B cell (primary cell): Measurements from ENCODE around the gene CREG1.

Experiments used
- EZH2 ChIP-seq: IDR thresholded peaks from 2 replicates; pipeline ENCODE4 v1.6.1; 2012; ENCODE audit warnings: borderline replicate concordance, low read depth, mild to moderate bottlenecking, moderate library complexity, low read length; ENCODE audit not compliant: insufficient read depth, poor library complexity, severe bottlenecking
- TF ChIP-seq, protein P1 (sequence below): fragments of 200-600 bp; IDR thresholded peaks from one replicate; pipeline ENCODE4 v1.8.0; 2022; ENCODE audit warnings: antibody characterized with exemption, mild to moderate bottlenecking

DNA sequence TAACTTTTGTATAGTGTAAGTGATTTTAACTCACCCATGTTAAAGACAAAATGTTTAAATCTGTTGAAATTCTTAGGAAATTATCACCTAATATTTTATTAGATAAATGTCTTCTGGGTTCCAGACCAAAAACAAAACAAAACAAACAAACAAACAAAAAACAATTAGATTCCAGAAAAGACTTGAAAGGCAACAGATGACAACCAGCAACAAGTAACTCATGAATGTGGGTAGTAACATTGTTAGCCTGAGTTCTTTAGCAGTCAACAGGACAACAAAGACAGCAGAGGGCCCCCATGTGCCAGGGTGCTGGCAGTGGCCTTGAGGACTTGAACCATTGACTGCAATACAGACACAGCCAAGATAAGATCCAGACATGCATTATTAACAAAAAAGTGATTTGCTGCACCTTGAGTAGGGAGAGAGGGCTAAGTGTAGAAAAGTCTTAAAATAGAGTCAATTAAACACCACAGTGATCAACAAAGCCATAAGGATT is 32.8 kb downstream of the CREG1 start:
- TF ChIP-seq, protein P1, sequence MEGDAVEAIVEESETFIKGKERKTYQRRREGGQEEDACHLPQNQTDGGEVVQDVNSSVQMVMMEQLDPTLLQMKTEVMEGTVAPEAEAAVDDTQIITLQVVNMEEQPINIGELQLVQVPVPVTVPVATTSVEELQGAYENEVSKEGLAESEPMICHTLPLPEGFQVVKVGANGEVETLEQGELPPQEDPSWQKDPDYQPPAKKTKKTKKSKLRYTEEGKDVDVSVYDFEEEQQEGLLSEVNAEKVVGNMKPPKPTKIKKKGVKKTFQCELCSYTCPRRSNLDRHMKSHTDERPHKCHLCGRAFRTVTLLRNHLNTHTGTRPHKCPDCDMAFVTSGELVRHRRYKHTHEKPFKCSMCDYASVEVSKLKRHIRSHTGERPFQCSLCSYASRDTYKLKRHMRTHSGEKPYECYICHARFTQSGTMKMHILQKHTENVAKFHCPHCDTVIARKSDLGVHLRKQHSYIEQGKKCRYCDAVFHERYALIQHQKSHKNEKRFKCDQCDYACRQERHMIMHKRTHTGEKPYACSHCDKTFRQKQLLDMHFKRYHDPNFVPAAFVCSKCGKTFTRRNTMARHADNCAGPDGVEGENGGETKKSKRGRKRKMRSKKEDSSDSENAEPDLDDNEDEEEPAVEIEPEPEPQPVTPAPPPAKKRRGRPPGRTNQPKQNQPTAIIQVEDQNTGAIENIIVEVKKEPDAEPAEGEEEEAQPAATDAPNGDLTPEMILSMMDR: no peak
- TF ChIP-seq EZH2: no peak
